Esophagus squamous epithelium (tissue), 4 donors: ENCODE measurements around the gene PDZRN3.

Experiments used
- POLR2A ChIP-seq, 4 donors: fragments of 450-650 bp; IDR thresholded peaks; one replicate each; pipeline ENCODE4 v1.6.1; 2017; ENCODE audit warnings: antibody characterized with exemption in 4 of 4, mild to moderate bottlenecking in 4 of 4, moderate library complexity in 3 of 4
- TF ChIP-seq, protein P1 (sequence below), 6 experiments: fragments of 450-650 bp in 4 of 6; fragments of 200-600 bp in 2 of 6; sonication (generic) in 2 of 6; IDR thresholded peaks; one replicate each; pipeline ENCODE4 v1.5.1; 2016 to 2019; ENCODE audit warnings: antibody characterized with exemption in 6 of 6, mild to moderate bottlenecking in 4 of 6, moderate library complexity in 4 of 6

GRCh38 chr3:73572368-73572767 is 52.4 kb downstream of the PDZRN3 start:
- TF ChIP-seq, protein P1, sequence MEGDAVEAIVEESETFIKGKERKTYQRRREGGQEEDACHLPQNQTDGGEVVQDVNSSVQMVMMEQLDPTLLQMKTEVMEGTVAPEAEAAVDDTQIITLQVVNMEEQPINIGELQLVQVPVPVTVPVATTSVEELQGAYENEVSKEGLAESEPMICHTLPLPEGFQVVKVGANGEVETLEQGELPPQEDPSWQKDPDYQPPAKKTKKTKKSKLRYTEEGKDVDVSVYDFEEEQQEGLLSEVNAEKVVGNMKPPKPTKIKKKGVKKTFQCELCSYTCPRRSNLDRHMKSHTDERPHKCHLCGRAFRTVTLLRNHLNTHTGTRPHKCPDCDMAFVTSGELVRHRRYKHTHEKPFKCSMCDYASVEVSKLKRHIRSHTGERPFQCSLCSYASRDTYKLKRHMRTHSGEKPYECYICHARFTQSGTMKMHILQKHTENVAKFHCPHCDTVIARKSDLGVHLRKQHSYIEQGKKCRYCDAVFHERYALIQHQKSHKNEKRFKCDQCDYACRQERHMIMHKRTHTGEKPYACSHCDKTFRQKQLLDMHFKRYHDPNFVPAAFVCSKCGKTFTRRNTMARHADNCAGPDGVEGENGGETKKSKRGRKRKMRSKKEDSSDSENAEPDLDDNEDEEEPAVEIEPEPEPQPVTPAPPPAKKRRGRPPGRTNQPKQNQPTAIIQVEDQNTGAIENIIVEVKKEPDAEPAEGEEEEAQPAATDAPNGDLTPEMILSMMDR (IDR thresholded peaks at IDR 0.05): no peak
- no peak for TF ChIP-seq POLR2A (IDR thresholded peaks at IDR 0.05)
